AG10803 (cell line): ENCODE measurements around the gene SPAG17.

Source experiments
- DNase-seq: peaks from one replicate; pipeline ENCODE4 v3.0.0; 2010; ENCODE audit warnings: low read depth
- H3K4me3 ChIP-seq: 2 replicates; pipeline ENCODE4 v1.5.1; 2011; ENCODE audit warnings: mild to moderate bottlenecking, low read length, control low read depth
- CTCF ChIP-seq: conservative IDR thresholded peaks from 2 replicates; pipeline ENCODE4 v1.5.1; 2011; ENCODE audit warnings: mild to moderate bottlenecking, low read length, control low read depth, inconsistent platforms

SPAG17 gene

GRCh38 chr1:118116909-118117308 lies 68.1 kb downstream of the SPAG17 start:
- no peak for TF ChIP-seq CTCF
- no peak for DNase-seq
- no peak overlapping the region for H3K4me3 ChIP-seq

GRCh38 chr1:118116401-118116800 lies 68.6 kb downstream of the SPAG17 start:
- DNase-seq: peak; percentile 70
- no peak for TF ChIP-seq CTCF
- H3K4me3 ChIP-seq: no peak overlapping the region

GRCh38 chr1:118115567-118116295 lies 69.3 kb downstream of the SPAG17 start:
- no peak overlapping the region for H3K4me3 ChIP-seq
- no peak for TF ChIP-seq CTCF
- no peak for DNase-seq

GRCh38 chr1:118113261-118113660 lies 71.8 kb downstream of the SPAG17 start:
- no peak for TF ChIP-seq CTCF
- peak; percentile 73 for DNase-seq
- no peak overlapping the region for H3K4me3 ChIP-seq

GRCh38 chr1:118110580-118110979 lies 74.4 kb downstream of the SPAG17 start:
- no peak overlapping the region for H3K4me3 ChIP-seq
- no peak for TF ChIP-seq CTCF

GRCh38 chr1:118104951-118105350 lies 80.1 kb downstream of the SPAG17 start:
- no peak overlapping the region for H3K4me3 ChIP-seq
- DNase-seq: peak; percentile 39
- TF ChIP-seq CTCF: no peak

More at GRCh38 chr1:118110580-118110979, 74.4 kb downstream of the SPAG17 start:
- peak; percentile 52 for DNase-seq

GRCh38 chr1:118102445-118102844 lies 82.6 kb downstream of the SPAG17 start:
- H3K4me3 ChIP-seq: no peak overlapping the region
- DNase-seq: no peak
- TF ChIP-seq CTCF: no peak
